Vagina (tissue), 2 donors: ENCODE data around the gene SIGLECL1. TPM values are rescaled to one million over a fixed set of nuclear protein-coding genes. Genes with fewer than 3 reads are reported as not detected.

ENCODE experiments used
- DNase-seq, 2 donors: peaks; one replicate each; pipeline ENCODE4 v3.0.0-alpha.2; 2017; ENCODE audit errors: extremely low spot score in 2 of 2
- H3K27ac ChIP-seq: fragments of 200-600 bp; sonication (generic); one replicate; pipeline ENCODE4 v1.5.1; 2019
- H3K27me3 ChIP-seq: fragments of 200-600 bp; sonication (generic); one replicate; pipeline ENCODE4 v1.5.1; 2019
- H3K36me3 ChIP-seq, 2 donors: fragments of 200-600 bp; sonication (generic); one replicate each; pipeline ENCODE4 v1.5.1; 2017 to 2019
- H3K4me1 ChIP-seq: fragments of 200-600 bp; sonication (generic); one replicate; pipeline ENCODE4 v1.5.1; 2019
- H3K4me3 ChIP-seq, 2 donors: fragments of 200-600 bp; sonication (generic); 1 replicate in 1 of 2; 2 replicates in 1 of 2; pipeline ENCODE4 v1.5.1; 2016 to 2019
- H3K9me3 ChIP-seq: fragments of 200-600 bp; sonication (generic); one replicate; pipeline ENCODE4 v1.5.1; 2019
- POLR2A ChIP-seq, 2 donors: fragments of 450-650 bp; IDR thresholded peaks; one replicate each; pipeline ENCODE4 v1.6.1; 2017; ENCODE audit warnings: antibody characterized with exemption in 2 of 2, mild to moderate bottlenecking in 2 of 2, moderate library complexity in 2 of 2
- POLR2AphosphoS5 ChIP-seq, 2 donors: sonication (generic); formaldehyde crosslinking; IDR thresholded peaks; one replicate each; pipeline ENCODE4 v1.9.0; 2017; ENCODE audit warnings: antibody characterized with exemption in 2 of 2, mild to moderate bottlenecking in 2 of 2, low read depth in 1 of 2; ENCODE audit not compliant: insufficient read depth in 1 of 2
- intact Hi-C: fragments of 100-400 bp; cut with DNase I; formaldehyde crosslinking; loops from one replicate; pipeline ENCODE4 v1.15.1; 2023
- total RNA-seq: library from RNA; depleted of rRNA; stranded (reverse); fragments of >200 nt; gene quantifications from one replicate; pipeline ENCODE4 v1.2.3, GENCODE V29; 2016
- TF ChIP-seq, protein P1 (sequence below), 3 experiments: fragments of 450-650 bp in 2 of 3; fragments of 200-600 bp in 1 of 3; sonication (generic) in 1 of 3; IDR thresholded peaks; one replicate each; pipeline ENCODE4 v1.5.1; 2017 to 2019; ENCODE audit warnings: antibody characterized with exemption in 3 of 3, mild to moderate bottlenecking in 2 of 3, moderate library complexity in 2 of 3

The SIGLECL1 gene
- total RNA-seq, 1 donor from 2014 or later: not detected

DNA sequence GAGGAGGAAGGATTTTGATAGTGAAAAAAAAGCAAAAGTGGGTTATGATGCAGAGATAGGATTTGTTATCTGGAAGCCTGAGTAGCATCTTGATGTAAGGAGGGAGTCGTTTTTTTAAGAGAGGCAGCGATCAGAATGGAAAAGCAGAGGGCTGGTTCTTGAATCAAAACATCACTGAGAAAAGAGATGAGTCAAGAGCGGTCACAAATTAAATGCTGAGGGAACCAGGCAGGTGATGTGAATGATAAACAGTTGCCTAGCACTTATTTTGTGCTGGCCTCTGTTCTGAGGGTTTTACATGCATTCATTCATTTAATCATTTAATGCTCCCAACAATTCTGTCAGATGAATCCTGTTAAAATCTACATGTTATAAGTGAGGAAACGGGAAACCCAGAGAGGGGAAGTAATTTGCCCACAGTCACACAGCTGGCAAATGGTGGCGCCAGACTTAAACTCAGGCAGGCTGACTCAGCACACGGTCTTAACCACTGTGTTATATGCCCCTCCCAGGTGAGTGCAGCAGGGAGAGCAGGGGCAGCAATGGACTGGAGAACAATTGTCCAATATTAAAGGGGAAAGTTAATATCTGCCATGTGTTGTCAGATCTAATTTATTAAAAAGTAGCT lies 21.4 kb downstream of the SIGLECL1 start:
- Histone ChIP-seq H3K4me1 (no peaks in the 10 kb centered on the region), H3K27me3 (no peaks in the 10 kb centered on the region), H3K36me3 (no peaks in the 10 kb centered on the region), H3K9me3 (no peaks in the 10 kb centered on the region), H3K4me3 (no peak overlapping the region), H3K27ac (no peak overlapping the region)
- intact Hi-C loops: no loop called here
- TF ChIP-seq POLR2A (IDR thresholded peaks at IDR 0.05): no peak
- no peak for TF ChIP-seq POLR2AphosphoS5 (IDR thresholded peaks at IDR 0.05; ENCODE audit: insufficient read depth in 1 of 2, low read depth in 1 of 2)
- TF ChIP-seq, protein P1, sequence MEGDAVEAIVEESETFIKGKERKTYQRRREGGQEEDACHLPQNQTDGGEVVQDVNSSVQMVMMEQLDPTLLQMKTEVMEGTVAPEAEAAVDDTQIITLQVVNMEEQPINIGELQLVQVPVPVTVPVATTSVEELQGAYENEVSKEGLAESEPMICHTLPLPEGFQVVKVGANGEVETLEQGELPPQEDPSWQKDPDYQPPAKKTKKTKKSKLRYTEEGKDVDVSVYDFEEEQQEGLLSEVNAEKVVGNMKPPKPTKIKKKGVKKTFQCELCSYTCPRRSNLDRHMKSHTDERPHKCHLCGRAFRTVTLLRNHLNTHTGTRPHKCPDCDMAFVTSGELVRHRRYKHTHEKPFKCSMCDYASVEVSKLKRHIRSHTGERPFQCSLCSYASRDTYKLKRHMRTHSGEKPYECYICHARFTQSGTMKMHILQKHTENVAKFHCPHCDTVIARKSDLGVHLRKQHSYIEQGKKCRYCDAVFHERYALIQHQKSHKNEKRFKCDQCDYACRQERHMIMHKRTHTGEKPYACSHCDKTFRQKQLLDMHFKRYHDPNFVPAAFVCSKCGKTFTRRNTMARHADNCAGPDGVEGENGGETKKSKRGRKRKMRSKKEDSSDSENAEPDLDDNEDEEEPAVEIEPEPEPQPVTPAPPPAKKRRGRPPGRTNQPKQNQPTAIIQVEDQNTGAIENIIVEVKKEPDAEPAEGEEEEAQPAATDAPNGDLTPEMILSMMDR (IDR thresholded peaks at IDR 0.05): no peak
- no peak for DNase-seq

DNA sequence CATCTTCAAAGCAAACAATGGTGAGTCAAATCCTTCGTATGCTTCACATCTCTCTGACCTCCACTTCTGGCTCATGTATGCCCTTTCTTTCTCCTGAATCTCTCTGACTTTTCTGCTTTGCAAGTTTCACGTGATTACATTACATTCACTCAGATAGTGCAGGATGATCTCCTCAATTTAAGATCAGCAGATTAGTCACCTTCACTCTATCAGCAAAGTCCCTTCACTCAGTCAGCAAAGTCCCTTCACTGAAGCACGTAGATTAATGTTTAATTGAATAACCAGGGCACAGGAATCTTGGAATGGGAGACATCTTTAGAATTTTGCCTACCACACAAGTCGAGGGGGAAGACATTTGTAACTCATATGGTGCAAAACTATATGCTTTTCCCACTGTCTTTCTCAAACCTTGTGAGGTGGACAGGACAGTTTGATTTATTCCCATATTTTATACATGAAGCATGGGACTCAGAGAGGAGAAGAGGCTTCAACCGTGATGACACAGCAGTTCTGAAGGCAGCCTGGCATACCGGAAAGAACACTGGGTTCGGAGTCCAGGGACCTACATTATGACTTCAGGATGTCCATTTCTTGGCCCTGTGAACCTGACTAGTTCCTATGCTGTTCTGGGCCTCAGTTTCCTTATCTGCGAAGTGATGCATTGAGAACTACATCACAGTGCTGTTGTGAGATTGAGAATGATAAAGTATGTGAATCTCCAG lies 23.3 kb downstream of the SIGLECL1 start:
- DNase-seq: no peak
- H3K27ac ChIP-seq: no peak overlapping the region
- no peaks in the 10 kb centered on the region for H3K36me3 ChIP-seq
- H3K9me3 ChIP-seq: no peaks in the 10 kb centered on the region
- TF ChIP-seq, protein P1 (IDR thresholded peaks at IDR 0.05): no peak
- no peak for TF ChIP-seq POLR2A (IDR thresholded peaks at IDR 0.05)
- no peak for TF ChIP-seq POLR2AphosphoS5 (IDR thresholded peaks at IDR 0.05; ENCODE audit: insufficient read depth in 1 of 2, low read depth in 1 of 2)
- H3K4me3 ChIP-seq: no peak overlapping the region
- intact Hi-C loops: no loop called here
- H3K4me1 ChIP-seq: no peaks in the 10 kb centered on the region
- H3K27me3 ChIP-seq: no peaks in the 10 kb centered on the region

DNA sequence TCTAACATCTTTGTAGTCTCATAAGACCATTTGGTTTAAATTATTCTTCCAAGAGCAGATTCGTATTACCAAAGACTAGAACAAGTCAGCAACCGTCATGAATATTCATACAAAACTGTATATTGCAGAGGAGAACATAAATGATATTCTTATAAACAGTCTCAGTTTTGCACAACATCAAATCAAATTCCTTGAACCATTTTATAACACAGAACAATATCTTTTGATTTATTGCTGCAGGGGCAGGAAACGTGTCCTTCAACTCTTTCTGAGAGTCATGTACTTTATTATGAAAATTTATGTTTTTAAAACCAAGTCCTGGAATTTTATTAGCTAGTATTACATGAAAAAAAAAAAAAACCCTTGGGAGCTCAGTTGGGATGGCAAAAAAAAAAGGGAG lies 26.2 kb downstream of the SIGLECL1 start:
- Histone ChIP-seq H3K27ac (no peak overlapping the region), H3K4me3 (no peak overlapping the region), H3K36me3 (no peaks in the 10 kb centered on the region), H3K9me3 (no peaks in the 10 kb centered on the region), H3K27me3 (no peaks in the 10 kb centered on the region), H3K4me1 (no peaks in the 10 kb centered on the region)
- no peak for DNase-seq
- intact Hi-C loops: no loop called here
- TF ChIP-seq, protein P1 (IDR thresholded peaks at IDR 0.05): no peak
- TF ChIP-seq POLR2AphosphoS5 (IDR thresholded peaks at IDR 0.05; ENCODE audit: insufficient read depth in 1 of 2, low read depth in 1 of 2) (no peak), POLR2A (IDR thresholded peaks at IDR 0.05) (no peak)

DNA sequence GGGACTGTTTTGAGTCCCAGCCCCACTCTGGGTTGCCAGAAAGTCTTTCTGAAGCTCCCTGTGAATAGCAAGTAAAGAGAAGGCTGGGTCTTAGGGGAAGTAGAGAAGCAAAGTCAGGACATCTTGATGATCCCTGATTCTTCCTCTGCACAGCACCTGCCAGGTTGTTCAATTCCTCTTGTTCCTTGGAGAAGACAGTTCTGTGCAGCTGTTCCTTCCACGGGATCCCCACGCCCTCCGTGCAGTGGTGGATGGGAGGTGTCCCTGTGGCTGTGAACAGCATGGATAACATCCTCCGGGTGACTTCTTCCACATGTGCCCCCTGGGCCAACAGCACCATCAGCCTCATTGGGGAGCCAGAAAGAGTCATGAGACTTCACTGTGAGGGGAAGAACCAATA lies 31.5 kb downstream of the SIGLECL1 start:
- no peaks in the 10 kb centered on the region for H3K9me3 ChIP-seq
- no peaks in the 10 kb centered on the region for H3K4me1 ChIP-seq
- peak in 1 of 2 donors; percentile 67 for DNase-seq
- H3K27ac ChIP-seq: no peak overlapping the region
- H3K4me3 ChIP-seq: no peak overlapping the region
- TF ChIP-seq, protein P1 (IDR thresholded peaks at IDR 0.05): no peak
- TF ChIP-seq POLR2A (IDR thresholded peaks at IDR 0.05): no peak
- no peak for TF ChIP-seq POLR2AphosphoS5 (IDR thresholded peaks at IDR 0.05; ENCODE audit: insufficient read depth in 1 of 2, low read depth in 1 of 2)
- H3K27me3 ChIP-seq: no peaks in the 10 kb centered on the region
- no peaks in the 10 kb centered on the region for H3K36me3 ChIP-seq
- intact Hi-C loops: no loop called here

DNA sequence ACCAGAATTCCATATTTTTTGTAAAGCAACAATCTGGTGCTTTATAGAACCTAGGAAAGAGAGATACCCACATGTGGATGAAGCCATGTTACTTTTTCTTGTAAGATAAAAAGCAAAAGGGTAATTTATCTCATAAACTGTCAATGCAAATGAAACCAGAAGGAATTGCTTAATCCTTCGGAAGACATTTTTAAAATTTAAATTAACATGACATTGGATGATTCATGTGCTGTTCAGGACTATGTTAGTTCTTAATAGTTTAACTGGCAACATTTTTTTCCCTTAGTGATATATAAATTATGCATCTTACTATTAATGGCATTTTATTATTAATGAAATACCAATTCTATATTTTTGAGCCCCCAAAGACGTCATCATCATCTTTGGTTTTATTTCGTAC lies 34.8 kb downstream of the SIGLECL1 start:
- intact Hi-C loops: no loop called here
- TF ChIP-seq POLR2AphosphoS5 (IDR thresholded peaks at IDR 0.05; ENCODE audit: insufficient read depth in 1 of 2, low read depth in 1 of 2) (no peak), POLR2A (IDR thresholded peaks at IDR 0.05) (no peak)
- TF ChIP-seq, protein P1 (IDR thresholded peaks at IDR 0.05): no peak
- no peak for DNase-seq
- Histone ChIP-seq H3K27me3 (no peaks in the 10 kb centered on the region), H3K9me3 (no peaks in the 10 kb centered on the region), H3K27ac (no peak overlapping the region), H3K4me1 (no peaks in the 10 kb centered on the region), H3K4me3 (no peak overlapping the region), H3K36me3 (no peaks in the 10 kb centered on the region)
